ENCODE data around the gene HLA-DPA1.

Gene HLA-DPA1

DNA sequence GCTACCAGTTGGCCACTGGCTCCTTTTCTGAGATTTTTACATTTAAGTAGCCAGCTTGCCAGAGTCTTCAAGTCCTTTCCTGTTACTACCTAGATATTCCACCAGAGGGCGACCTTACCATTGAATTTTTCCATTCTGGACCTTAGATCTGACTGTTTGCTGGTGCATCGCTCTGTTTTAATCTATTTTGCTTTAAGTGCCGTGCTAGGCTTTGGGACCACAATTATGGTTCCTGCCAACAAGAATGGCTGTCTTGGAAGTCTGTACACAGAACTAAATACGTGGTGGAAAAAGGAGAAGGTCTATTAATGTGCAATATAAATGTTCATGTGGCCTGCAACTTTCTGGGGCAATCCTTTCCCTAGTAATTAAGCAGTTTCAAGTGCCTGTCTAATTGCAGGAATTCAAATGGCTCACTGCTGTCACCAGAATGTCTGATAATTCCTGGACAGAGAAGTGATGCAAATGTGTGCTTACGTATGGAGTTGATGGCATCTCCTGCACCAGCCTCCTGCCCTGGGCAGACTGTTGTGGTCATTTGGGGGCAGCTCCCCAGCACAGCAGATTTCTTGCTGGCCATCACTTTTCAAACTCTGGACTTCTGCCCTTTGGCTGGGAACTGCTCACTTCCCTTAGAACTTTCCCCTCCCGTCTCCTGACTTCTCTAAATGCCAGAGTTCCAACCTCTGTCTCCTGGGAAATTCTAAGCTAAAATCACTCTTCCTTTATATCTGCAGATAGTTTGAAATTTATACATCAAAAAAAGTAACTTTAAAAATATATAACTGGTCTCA is 58.4 kb downstream of the HLA-DPA1 start:
- DNase-seq, result peak; percentile 63 to 90 (median 75)
